H9 (cell line): ENCODE results near the gene OTOS. TPM values are rescaled to one million over a fixed set of nuclear protein-coding genes. Genes with fewer than 3 reads are reported as not detected.

Experiments used
- DNase-seq: peaks from one replicate; pipeline ENCODE4 v3.0.0-alpha.2; 2017
- H2AFZ ChIP-seq: one replicate; pipeline ENCODE4 v1.6.1; 2013; ENCODE audit warnings: mild to moderate bottlenecking, low read length, control low read depth, moderate library complexity
- H2AK5ac ChIP-seq: 2 replicates; pipeline ENCODE4 v1.6.1; 2013; ENCODE audit warnings: low read length, control low read depth, mixed read lengths; ENCODE audit not compliant: insufficient read length
- H2BK120ac ChIP-seq: one replicate; pipeline ENCODE4 v1.6.1; 2013; ENCODE audit warnings: low read depth, mild to moderate bottlenecking, low read length, control low read depth, inconsistent platforms; ENCODE audit not compliant: poor library complexity, severe bottlenecking
- H2BK12ac ChIP-seq: 2 replicates; pipeline ENCODE4 v1.6.1; 2013; ENCODE audit warnings: low read length, control low read depth, mixed read lengths, low read depth; ENCODE audit not compliant: insufficient read length
- H2BK15ac ChIP-seq: 2 replicates; pipeline ENCODE4 v1.6.1; 2013; ENCODE audit warnings: low read depth, low read length, control low read depth
- H2BK20ac ChIP-seq: one replicate; pipeline ENCODE4 v1.6.1; 2013; ENCODE audit warnings: low read depth, mild to moderate bottlenecking, low read length, control low read depth, inconsistent platforms; ENCODE audit not compliant: poor library complexity, severe bottlenecking
- H2BK5ac ChIP-seq: 2 replicates; pipeline ENCODE4 v1.6.1; 2013; ENCODE audit warnings: low read length, control low read depth, mixed read lengths; ENCODE audit not compliant: insufficient read length
- H3K14ac ChIP-seq: 2 replicates; pipeline ENCODE4 v1.6.1; 2013; ENCODE audit warnings: low read length, control low read depth; ENCODE audit not compliant: insufficient read depth
- H3K18ac ChIP-seq: 2 replicates; pipeline ENCODE4 v1.6.1; 2013; ENCODE audit warnings: low read depth, mild to moderate bottlenecking, mixed read lengths, low read length, control low read depth; ENCODE audit not compliant: insufficient read length
- H3K23ac ChIP-seq: 2 replicates; pipeline ENCODE4 v1.6.1; 2013; ENCODE audit warnings: low read length, control low read depth, mixed read lengths, low read depth; ENCODE audit not compliant: insufficient read length
- H3K23me2 ChIP-seq: 2 replicates; pipeline ENCODE4 v1.6.1; 2013; ENCODE audit warnings: low read depth, mild to moderate bottlenecking, mixed read lengths, low read length, control low read depth; ENCODE audit not compliant: insufficient read length, poor library complexity, severe bottlenecking
- H3K27ac ChIP-seq: 2 replicates; pipeline ENCODE4 v1.5.1; 2013; ENCODE audit warnings: low read length, control low read depth, mixed read lengths, low read depth; ENCODE audit not compliant: insufficient read length
- H3K27me3 ChIP-seq: 2 replicates; pipeline ENCODE4 v1.6.1; 2013; ENCODE audit warnings: low read length, control low read depth, inconsistent platforms; ENCODE audit not compliant: insufficient read depth
- H3K4ac ChIP-seq: 2 replicates; pipeline ENCODE4 v1.6.1; 2013; ENCODE audit warnings: low read depth, mild to moderate bottlenecking, control low read depth, inconsistent platforms, low read length, moderate library complexity
- H3K4me1 ChIP-seq: 2 replicates; pipeline ENCODE4 v1.6.1; 2013; ENCODE audit warnings: low read length, control low read depth, inconsistent platforms; ENCODE audit not compliant: insufficient read depth
- H3K4me2 ChIP-seq: 2 replicates; pipeline ENCODE4 v1.6.1; 2013; ENCODE audit warnings: low read length, control low read depth, mixed read lengths; ENCODE audit not compliant: insufficient read length, insufficient read depth
- H3K56ac ChIP-seq: 2 replicates; pipeline ENCODE4 v1.6.1; 2013; ENCODE audit warnings: low read depth, mild to moderate bottlenecking, mixed read lengths, low read length, control low read depth; ENCODE audit not compliant: insufficient read length
- H3K79me1 ChIP-seq: 2 replicates; pipeline ENCODE4 v1.6.1; 2013; ENCODE audit warnings: low read depth, mild to moderate bottlenecking, moderate library complexity, low read length, control low read depth, inconsistent platforms; ENCODE audit not compliant: insufficient read depth, poor library complexity, severe bottlenecking
- H3K79me2 ChIP-seq: 2 replicates; pipeline ENCODE4 v1.6.1; 2013; ENCODE audit warnings: low read length, control low read depth, inconsistent platforms; ENCODE audit not compliant: insufficient read depth
- H3K9ac ChIP-seq: 2 replicates; pipeline ENCODE4 v1.6.1; 2013; ENCODE audit warnings: low read length, control low read depth, mixed read lengths; ENCODE audit not compliant: insufficient read length; ENCODE audit errors: extremely low read depth
- H3K9me3 ChIP-seq: one replicate; pipeline ENCODE4 v1.6.1; 2013; ENCODE audit warnings: low read depth, low read length, inconsistent platforms; ENCODE audit not compliant: control insufficient read depth
- H3T11ph ChIP-seq: one replicate; pipeline ENCODE4 v1.6.1; 2013; ENCODE audit warnings: mild to moderate bottlenecking, low read length, control low read depth, inconsistent platforms
- H4K20me1 ChIP-seq: one replicate; pipeline ENCODE4 v1.6.1; 2013; ENCODE audit not compliant: control insufficient read depth, insufficient read length, insufficient read depth
- H4K5ac ChIP-seq: 2 replicates; pipeline ENCODE4 v1.6.1; 2013; ENCODE audit warnings: low read depth, mild to moderate bottlenecking, mixed read lengths, low read length, control low read depth; ENCODE audit not compliant: insufficient read length
- H4K8ac ChIP-seq: replicated peaks from 2 replicates; pipeline ENCODE4 v1.6.1; 2013; ENCODE audit warnings: low read length, control low read depth, mixed read lengths, low read depth; ENCODE audit not compliant: insufficient read length
- H4K91ac ChIP-seq: 2 replicates; pipeline ENCODE4 v1.6.1; 2013; ENCODE audit warnings: low read depth, mild to moderate bottlenecking, moderate library complexity, mixed read lengths, low read length, control low read depth; ENCODE audit not compliant: insufficient read length
- H3K27ac Mint-ChIP-seq, 3 experiments: 2 replicates in 2 of 3; 3 replicates in 1 of 3; pipeline ENCODE4 v1.8.0; 2020 to 2021; ENCODE audit warnings: mixed read lengths in 3 of 3, mild to moderate bottlenecking in 1 of 3, moderate library complexity in 1 of 3
- H3K27me3 Mint-ChIP-seq: 2 replicates; pipeline ENCODE4 v1.8.0; 2021; ENCODE audit warnings: low read depth, mild to moderate bottlenecking, moderate library complexity, mixed read lengths
- H3K36me3 Mint-ChIP-seq, 3 experiments: 2 replicates in 2 of 3; 3 replicates in 1 of 3; pipeline ENCODE4 v1.8.0; 2020 to 2021; ENCODE audit warnings: low read depth in 3 of 3, mixed read lengths in 3 of 3; ENCODE audit not compliant: insufficient read depth in 1 of 3
- H3K4me1 Mint-ChIP-seq, 2 experiments: 2 replicates each; pipeline ENCODE4 v1.8.0; 2020; ENCODE audit warnings: mixed read lengths in 2 of 2
- H3K4me3 Mint-ChIP-seq, 2 experiments: 2 replicates in 1 of 2; 3 replicates in 1 of 2; pipeline ENCODE4 v1.8.0; 2020 to 2021; ENCODE audit warnings: mild to moderate bottlenecking in 2 of 2, mixed read lengths in 2 of 2, moderate library complexity in 1 of 2
- H3K9me3 Mint-ChIP-seq, 2 experiments: 2 replicates in 1 of 2; 3 replicates in 1 of 2; pipeline ENCODE4 v1.8.0; 2020; ENCODE audit warnings: mild to moderate bottlenecking in 2 of 2, mixed read lengths in 2 of 2, moderate library complexity in 1 of 2
- CTCF ChIP-seq: fragments of 200-600 bp; sonication (generic); conservative IDR thresholded peaks from 3 replicates; pipeline ENCODE4 v1.8.0; 2021; ENCODE audit warnings: antibody characterized with exemption, mild to moderate bottlenecking
- WGBS: extraction: QIAGEN DNeasy Blood & Tissue Kit; methylation state at CpG from one replicate; pipeline ENCODE4 v1.1.7; 2013; ENCODE audit warnings: missing lambda C conversion rate, low lambda C conversion rate, mixed read lengths; ENCODE audit not compliant: insufficient read length; ENCODE audit errors: extremely low coverage; 5-methylcytosine and 5-hydroxymethylcytosine counted together
- total RNA-seq: library from RNA; stranded (reverse); gene quantifications from 2 replicates; pipeline ENCODE4 v1.2.1, GENCODE V29; 2021

OTOS gene
- total RNA-seq, 1 experiment from 2014 or later: not detected

GRCh38 chr2:240184656-240185055 is 44.2 kb upstream of the OTOS start:
- H3K9me3 ChIP-seq: peaks cover 13% of the 10 kb centered on the region
- no peak overlapping the region for H2BK15ac ChIP-seq
- peaks cover 0 to 5% of the 10 kb centered on the region in 2 experiments; a peak in 1 of 4 replicates for H3K4me1 Mint-ChIP-seq
- no peak overlapping the region for H2AK5ac ChIP-seq
- no peak overlapping the region for H3K14ac ChIP-seq
- no peak overlapping the region for H3K4me2 ChIP-seq
- no peak overlapping the region for H2BK12ac ChIP-seq
- no peak overlapping the region for H3K27ac ChIP-seq
- no peak overlapping the region for H3K23ac ChIP-seq
- no peak overlapping the region for H3K4me3 Mint-ChIP-seq
- H3K9ac ChIP-seq: no peak overlapping the region
- H4K5ac ChIP-seq: no peak overlapping the region
- WGBS: no CpG with 5 or more reads among the region's 3 CpGs
- no peaks in the 10 kb centered on the region for H3K79me2 ChIP-seq
- no peak overlapping the region for H3K56ac ChIP-seq
- H3K27me3 ChIP-seq: no peaks in the 10 kb centered on the region
- H4K20me1 ChIP-seq: no peaks in the 10 kb centered on the region
- H4K91ac ChIP-seq: no peak overlapping the region
- H2BK20ac ChIP-seq: no peak overlapping the region
- no peak overlapping the region for H4K8ac ChIP-seq
- TF ChIP-seq CTCF: no peak
- no peak overlapping the region for H3K18ac ChIP-seq
- peaks cover 2 to 17% (median 2%) of the 10 kb centered on the region in 3 experiments; a peak in 4 of 7 replicates for H3K36me3 Mint-ChIP-seq
- no peaks in the 10 kb centered on the region for H3K4me1 ChIP-seq
- no peak overlapping the region for H3K4ac ChIP-seq
- peaks cover 24% of the 10 kb centered on the region for H3K27me3 Mint-ChIP-seq
- no peaks in the 10 kb centered on the region for H3K79me1 ChIP-seq
- peaks cover 27 to 38% of the 10 kb centered on the region in 2 experiments for H3K9me3 Mint-ChIP-seq
- no peak overlapping the region for H3T11ph ChIP-seq
- H3K27ac Mint-ChIP-seq: no peak overlapping the region
- H2BK120ac ChIP-seq: no peak overlapping the region
- DNase-seq: no peak
- H2BK5ac ChIP-seq: no peak overlapping the region
- H3K23me2 ChIP-seq: no peaks in the 10 kb centered on the region
- no peak overlapping the region for H2AFZ ChIP-seq
